Stimulated activated effector memory CD8-positive, alpha-beta T cell treated with anti-CD3 and anti-CD28 coated beads, Interleukin-12 subunit alpha, Interleukin-12 subunit beta, amount 100 ng/mL, for 72 hours (primary cell): Measurements from ENCODE around the gene ARR3.
"Not testable (repeated sequence)": the region's sequence is repeated elsewhere in the genome, so short reads cannot be mapped to it uniquely, and the experiment has no call there.

Experiments
- ATAC-seq: fragments of 150-1000 bp; cut with Tn5 transposase; 2 replicates; pipeline ENCODE4 v1.10.0; 2021
- DNase-seq, 2 donors: peaks; one replicate each; pipeline ENCODE4 v3.0.0; 2021 to 2022; ENCODE audit warnings: low spot score in 2 of 2
- H3K27ac Mint-ChIP-seq: one replicate; pipeline ENCODE4 v1.8.0; 2022; ENCODE audit warnings: mild to moderate bottlenecking, mixed read lengths
- H3K36me3 Mint-ChIP-seq: one replicate; pipeline ENCODE4 v1.8.0; 2022; ENCODE audit warnings: mild to moderate bottlenecking, mixed read lengths
- H3K4me1 Mint-ChIP-seq: one replicate; pipeline ENCODE4 v1.8.0; 2022; ENCODE audit warnings: mixed read lengths
- H3K4me3 Mint-ChIP-seq: one replicate; pipeline ENCODE4 v1.8.0; 2022; ENCODE audit warnings: mild to moderate bottlenecking, mixed read lengths
- H3K9me3 Mint-ChIP-seq: one replicate; pipeline ENCODE4 v1.8.0; 2022; ENCODE audit warnings: mixed read lengths

ARR3 gene

GRCh38 chrX:70268034-70268433, at the start of gene ARR3:
ARR3 (plus strand) TSS chrX:70268334; CDS start chrX:70269386, 1,052 bp downstream.
- H3K4me1 Mint-ChIP-seq, result no peaks in the 10 kb centered on the region
- ATAC-seq (no peak), DNase-seq (no peak)
- H3K4me3 Mint-ChIP-seq, result no peak within 1 kb of the TSS
- no peaks in the 10 kb centered on the region for H3K36me3 Mint-ChIP-seq
- no peak within 1 kb of the TSS for H3K27ac Mint-ChIP-seq
- no peaks in the 10 kb centered on the region for H3K9me3 Mint-ChIP-seq

GRCh38 chrX:70219938-70220764, 48.0 kb upstream of the ARR3 start:
- no peak overlapping the region for H3K27ac Mint-ChIP-seq
- H3K4me3 Mint-ChIP-seq, result no peak overlapping the region
- no peaks in the 10 kb centered on the region for H3K36me3 Mint-ChIP-seq
- no peaks in the 10 kb centered on the region for H3K4me1 Mint-ChIP-seq
- DNase-seq, result no peak
- ATAC-seq, result no peak
- H3K9me3 Mint-ChIP-seq, result no peaks in the 10 kb centered on the region

GRCh38 chrX:70226048-70226447, 42.1 kb upstream of the ARR3 start:
- H3K9me3 Mint-ChIP-seq, result no peaks in the 10 kb centered on the region
- no peak overlapping the region for H3K27ac Mint-ChIP-seq
- no peak overlapping the region for H3K4me3 Mint-ChIP-seq
- H3K4me1 Mint-ChIP-seq, result no peaks in the 10 kb centered on the region
- ATAC-seq, result no peak
- no peaks in the 10 kb centered on the region for H3K36me3 Mint-ChIP-seq
- DNase-seq, result no peak

GRCh38 chrX:70226687-70227086, 41.4 kb upstream of the ARR3 start:
- Mint-ChIP-seq H3K4me1 (no peaks in the 10 kb centered on the region), H3K4me3 (no peak overlapping the region), H3K27ac (no peak overlapping the region), H3K9me3 (no peaks in the 10 kb centered on the region), H3K36me3 (no peaks in the 10 kb centered on the region)
- ATAC-seq (no peak), DNase-seq (no peak)

GRCh38 chrX:70231666-70232065, 36.5 kb upstream of the ARR3 start:
- Mint-ChIP-seq H3K27ac (no peak overlapping the region), H3K4me3 (no peak overlapping the region), H3K9me3 (no peaks in the 10 kb centered on the region), H3K4me1 (no peaks in the 10 kb centered on the region), H3K36me3 (no peaks in the 10 kb centered on the region)
- DNase-seq, result no peak
- no peak for ATAC-seq

GRCh38 chrX:70234355-70234754, 33.8 kb upstream of the ARR3 start, which contains the start of gene AWAT1:
AWAT1 (plus strand) TSS chrX:70234655; CDS start chrX:70234696, 41 bp downstream.
- DNase-seq (no peak), ATAC-seq (no peak)
- Mint-ChIP-seq H3K9me3 (no peaks in the 10 kb centered on the region), H3K27ac (no peak within 1 kb of the TSS), H3K4me1 (no peaks in the 10 kb centered on the region), H3K4me3 (no peak within 1 kb of the TSS), H3K36me3 (no peaks in the 10 kb centered on the region)

- ATAC-seq (no peak), DNase-seq (no peak)
- Mint-ChIP-seq H3K36me3 (no peaks in the 10 kb centered on the region), H3K4me1 (no peaks in the 10 kb centered on the region), H3K4me3 (no peak overlapping the region), H3K9me3 (no peaks in the 10 kb centered on the region), H3K27ac (no peak overlapping the region)
Observed at GRCh38 chrX:70240751-70241150, 27.4 kb upstream of the ARR3 start.

GRCh38 chrX:70241501-70241900, 26.6 kb upstream of the ARR3 start:
- H3K4me1 Mint-ChIP-seq, result no peaks in the 10 kb centered on the region
- no peaks in the 10 kb centered on the region for H3K9me3 Mint-ChIP-seq
- H3K36me3 Mint-ChIP-seq, result no peaks in the 10 kb centered on the region
- H3K4me3 Mint-ChIP-seq, result no peak overlapping the region
- no peak overlapping the region for H3K27ac Mint-ChIP-seq
- DNase-seq (no peak), ATAC-seq (no peak)

- H3K27ac Mint-ChIP-seq, H3K9me3 Mint-ChIP-seq, H3K4me3 Mint-ChIP-seq, ATAC-seq, H3K36me3 Mint-ChIP-seq, H3K4me1 Mint-ChIP-seq, DNase-seq: not testable (repeated sequence)
Observed at GRCh38 chrX:70243601-70244000, 24.5 kb upstream of the ARR3 start.

- DNase-seq (no peak), ATAC-seq (no peak)
- Mint-ChIP-seq H3K9me3 (no peaks in the 10 kb centered on the region), H3K4me3 (no peak overlapping the region), H3K36me3 (no peaks in the 10 kb centered on the region), H3K27ac (no peak overlapping the region), H3K4me1 (no peaks in the 10 kb centered on the region)
Observed at GRCh38 chrX:70244881-70245280, 23.3 kb upstream of the ARR3 start.

- DNase-seq (no peak), ATAC-seq (no peak)
- no peaks in the 10 kb centered on the region for H3K9me3 Mint-ChIP-seq
- H3K4me1 Mint-ChIP-seq, result no peaks in the 10 kb centered on the region
- no peak overlapping the region for H3K4me3 Mint-ChIP-seq
- H3K36me3 Mint-ChIP-seq, result no peaks in the 10 kb centered on the region
- no peak overlapping the region for H3K27ac Mint-ChIP-seq
Observed at GRCh38 chrX:70247252-70247651, 20.9 kb upstream of the ARR3 start.

GRCh38 chrX:70252491-70252890, 15.6 kb upstream of the ARR3 start:
- Mint-ChIP-seq H3K4me3 (no peak overlapping the region), H3K4me1 (peaks cover 5% of the 10 kb centered on the region), H3K9me3 (no peaks in the 10 kb centered on the region), H3K36me3 (no peaks in the 10 kb centered on the region), H3K27ac (no peak overlapping the region)
- ATAC-seq, result no peak
- DNase-seq, result no peak

- H3K27ac Mint-ChIP-seq, result peak overlapping the region; percentile 38
- no peaks in the 10 kb centered on the region for H3K9me3 Mint-ChIP-seq
- no peak overlapping the region for H3K4me3 Mint-ChIP-seq
- peaks cover 5% of the 10 kb centered on the region for H3K4me1 Mint-ChIP-seq
- ATAC-seq (peak; percentile 67), DNase-seq (no peak)
- H3K36me3 Mint-ChIP-seq, result no peaks in the 10 kb centered on the region
Observed at GRCh38 chrX:70253377-70254062, 14.6 kb upstream of the ARR3 start.

GRCh38 chrX:70254063-70254400, 14.1 kb upstream of the ARR3 start:
- H3K4me1 Mint-ChIP-seq, result peaks cover 5% of the 10 kb centered on the region
- H3K27ac Mint-ChIP-seq, result peak overlapping the region; percentile 38
- ATAC-seq (no peak), DNase-seq (no peak)
- H3K4me3 Mint-ChIP-seq, result no peak overlapping the region
- no peaks in the 10 kb centered on the region for H3K9me3 Mint-ChIP-seq
- no peaks in the 10 kb centered on the region for H3K36me3 Mint-ChIP-seq

GRCh38 chrX:70254909-70255308, 13.2 kb upstream of the ARR3 start:
- no peak for DNase-seq
- Mint-ChIP-seq H3K4me1 (peaks cover 5% of the 10 kb centered on the region), H3K4me3 (no peak overlapping the region), H3K27ac (no peak overlapping the region), H3K9me3 (no peaks in the 10 kb centered on the region), H3K36me3 (no peaks in the 10 kb centered on the region)
- no peak for ATAC-seq

- H3K4me1 Mint-ChIP-seq, result peaks cover 5% of the 10 kb centered on the region
- DNase-seq, result no peak
- H3K36me3 Mint-ChIP-seq, result no peaks in the 10 kb centered on the region
- no peaks in the 10 kb centered on the region for H3K9me3 Mint-ChIP-seq
- ATAC-seq, result no peak
- H3K4me3 Mint-ChIP-seq, result no peak overlapping the region
- H3K27ac Mint-ChIP-seq, result no peak overlapping the region
Observed at GRCh38 chrX:70255452-70255851, 12.7 kb upstream of the ARR3 start.
